ENCODE data around the gene F2RL3. TPM values are rescaled to one million over a fixed set of nuclear protein-coding genes. Genes with fewer than 3 reads are reported as not detected.

F2RL3 gene
- total RNA-seq = 3.4 and 7.0 TPM in 2 replicates

DNA sequence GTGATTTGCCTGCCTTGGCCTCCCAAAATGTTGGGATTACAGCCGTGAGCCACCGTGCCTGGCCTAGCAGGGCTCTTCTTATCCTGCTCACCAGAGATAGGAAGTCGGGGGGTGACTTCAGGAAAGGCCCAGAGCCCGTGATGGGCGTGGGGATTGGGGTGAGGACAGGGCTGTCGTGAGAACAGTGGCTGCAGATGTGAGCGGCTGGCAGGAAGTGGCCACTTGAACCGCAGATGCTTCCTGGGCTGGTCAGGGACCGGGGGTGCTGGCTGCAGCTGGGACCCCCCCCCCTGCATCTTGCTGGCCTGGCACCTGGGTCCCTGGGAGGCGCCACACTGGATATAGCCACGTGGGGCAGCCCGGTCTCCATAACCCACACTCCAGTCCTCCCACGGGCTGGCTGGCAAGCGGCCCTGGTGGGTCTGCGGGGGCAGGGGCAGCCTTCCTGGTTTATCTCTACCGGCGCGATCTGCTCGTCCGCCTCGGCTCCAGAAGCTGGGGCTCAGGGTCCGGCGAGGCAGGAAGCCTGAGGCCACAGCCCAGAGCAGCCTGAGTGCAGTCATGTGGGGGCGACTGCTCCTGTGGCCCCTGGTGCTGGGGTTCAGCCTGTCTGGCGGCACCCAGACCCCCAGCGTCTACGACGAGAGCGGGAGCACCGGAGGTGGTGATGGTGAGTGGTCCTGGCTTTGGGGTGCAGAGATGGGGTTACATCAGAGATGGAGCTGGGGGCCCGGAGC lies at the start of gene F2RL3:
Gene F2RL3, plus strand, starts transcription at position 371 of the 737 bp plus-strand sequence. Its CDS starts 191 bp downstream, at position 562.

Other genes with a start within 250 kb of the F2RL3 start
- 29.8 and 56.6 TPM in 2 replicates for gene SMIM7, start 228.9 kb upstream of the F2RL3 start, total RNA-seq
- gene TMEM38A, start 227.9 kb upstream of the F2RL3 start, total RNA-seq = 1.1 and 1.4 TPM in 2 replicates
- gene NWD1, start 169.2 kb upstream of the F2RL3 start, total RNA-seq = under 0.01 TPM in 1 of 2 replicates, not detected in the other
- 25.1 and 72.7 TPM in 2 replicates for gene SIN3B, start 59.6 kb upstream of the F2RL3 start, total RNA-seq
- 1.5 and 2.7 TPM in 2 replicates for gene CPAMD8, start 137.8 kb downstream of the F2RL3 start, total RNA-seq
- 3.8 and 4.2 TPM in 2 replicates for gene HAUS8, start 186.5 kb downstream of the F2RL3 start, total RNA-seq
- 38.7 and 75.2 TPM in 2 replicates for gene MYO9B, start 186.8 kb downstream of the F2RL3 start, total RNA-seq